ENCODE measurements around the gene LRIG1.

DNA sequence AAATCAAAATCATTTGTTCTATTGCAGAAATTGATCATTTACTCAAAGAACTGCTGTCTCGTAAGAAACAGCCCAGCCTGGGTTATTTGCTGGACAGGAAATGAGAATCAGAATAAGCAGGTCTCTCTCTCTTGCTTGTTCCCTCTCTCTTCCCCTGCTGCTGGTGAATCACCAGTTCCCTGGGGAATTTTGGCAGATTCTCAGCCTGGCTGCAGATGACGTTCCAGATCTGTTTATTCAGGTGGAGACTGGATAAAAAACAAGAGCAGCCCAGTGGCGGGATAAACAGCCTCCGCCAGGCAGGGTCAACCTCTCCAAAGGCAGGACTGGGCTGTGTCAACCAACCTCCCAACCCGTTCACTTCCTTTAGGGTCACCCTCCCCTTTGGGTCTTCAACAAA, 72.1 kb downstream of the LRIG1 start:
- TF ChIP-seq, protein P1, sequence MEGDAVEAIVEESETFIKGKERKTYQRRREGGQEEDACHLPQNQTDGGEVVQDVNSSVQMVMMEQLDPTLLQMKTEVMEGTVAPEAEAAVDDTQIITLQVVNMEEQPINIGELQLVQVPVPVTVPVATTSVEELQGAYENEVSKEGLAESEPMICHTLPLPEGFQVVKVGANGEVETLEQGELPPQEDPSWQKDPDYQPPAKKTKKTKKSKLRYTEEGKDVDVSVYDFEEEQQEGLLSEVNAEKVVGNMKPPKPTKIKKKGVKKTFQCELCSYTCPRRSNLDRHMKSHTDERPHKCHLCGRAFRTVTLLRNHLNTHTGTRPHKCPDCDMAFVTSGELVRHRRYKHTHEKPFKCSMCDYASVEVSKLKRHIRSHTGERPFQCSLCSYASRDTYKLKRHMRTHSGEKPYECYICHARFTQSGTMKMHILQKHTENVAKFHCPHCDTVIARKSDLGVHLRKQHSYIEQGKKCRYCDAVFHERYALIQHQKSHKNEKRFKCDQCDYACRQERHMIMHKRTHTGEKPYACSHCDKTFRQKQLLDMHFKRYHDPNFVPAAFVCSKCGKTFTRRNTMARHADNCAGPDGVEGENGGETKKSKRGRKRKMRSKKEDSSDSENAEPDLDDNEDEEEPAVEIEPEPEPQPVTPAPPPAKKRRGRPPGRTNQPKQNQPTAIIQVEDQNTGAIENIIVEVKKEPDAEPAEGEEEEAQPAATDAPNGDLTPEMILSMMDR (conservative IDR thresholded peaks at IDR 0.05; ENCODE audit: low read depth, low read length) = no peak
- TF ChIP-seq EZH2 (IDR thresholded peaks at IDR 0.05; ENCODE audit: low read length, unreplicated experiment) = no peak
- no peak for TF ChIP-seq EZH2phosphoT487 (IDR thresholded peaks at IDR 0.05; ENCODE audit: borderline replicate concordance, low read length)

All from PC-3 (cell line).